ENCODE data around the gene KRT14.

KRT14 gene

DNA sequence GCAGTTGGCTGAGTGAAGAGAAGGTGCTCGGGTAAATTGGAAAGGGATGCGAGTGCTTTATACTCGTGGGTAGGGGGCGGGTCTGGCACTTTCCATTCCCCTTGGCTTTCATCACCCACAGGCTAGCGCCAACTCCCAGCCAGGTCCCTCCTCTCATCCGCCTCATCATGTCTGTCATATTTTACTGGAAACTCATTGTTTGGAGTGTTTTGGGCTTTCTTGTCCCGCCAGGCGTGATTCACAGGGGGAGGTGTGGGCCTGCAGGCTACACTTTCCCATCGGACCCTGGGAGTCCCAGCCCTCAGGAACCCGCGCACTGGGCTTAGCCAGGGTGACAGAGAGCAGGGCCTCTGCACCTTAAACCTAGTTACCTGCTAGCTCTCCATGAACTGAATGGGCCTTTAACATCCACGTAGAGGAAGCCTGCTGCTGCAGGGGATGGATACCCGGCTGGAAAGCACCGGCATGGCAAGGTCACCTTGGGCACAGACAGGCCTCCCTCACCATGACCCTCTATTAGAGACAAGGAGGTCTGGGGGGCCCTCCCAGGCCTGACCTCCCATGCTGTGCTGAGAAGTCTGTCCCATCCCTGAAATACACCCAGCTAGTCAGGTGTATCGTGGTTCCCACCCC lies at the start of gene KRT14:
TSS of gene KRT14 (minus strand) at position 33 of the 633 bp plus-strand sequence. CDS start 61 bp downstream, outside the sequence.
- Histone ChIP-seq H3K27me3 (ENCODE audit: control insufficient read depth in 5 of 5, insufficient read depth in 4 of 5, low read length in 5 of 5) (no peaks in the 10 kb centered on the region), H3K27ac (ENCODE audit: low read depth, low read length) (no peak within 1 kb of the TSS), H3K36me3 (ENCODE audit: control insufficient read depth in 5 of 5, insufficient read depth in 5 of 5, low read length in 5 of 5) (no peaks in the 10 kb centered on the region), H3K4me3 (ENCODE audit: low read depth in 1 of 5, low read length in 5 of 5) (no peak within 1 kb of the TSS), H3K4me1 (ENCODE audit: control insufficient read depth in 5 of 5, insufficient read depth in 5 of 5, low read length in 5 of 5) (peaks cover 3 to 22% (median 16%) of the 10 kb centered on the region in 5 donors), H3K9me3 (ENCODE audit: control insufficient read depth in 5 of 5, low read length in 5 of 5) (peaks cover 0 to 4% (median 0%) of the 10 kb centered on the region in 5 donors), H3K9ac (ENCODE audit: low read length in 5 of 5) (no peak within 1 kb of the TSS)

DNA sequence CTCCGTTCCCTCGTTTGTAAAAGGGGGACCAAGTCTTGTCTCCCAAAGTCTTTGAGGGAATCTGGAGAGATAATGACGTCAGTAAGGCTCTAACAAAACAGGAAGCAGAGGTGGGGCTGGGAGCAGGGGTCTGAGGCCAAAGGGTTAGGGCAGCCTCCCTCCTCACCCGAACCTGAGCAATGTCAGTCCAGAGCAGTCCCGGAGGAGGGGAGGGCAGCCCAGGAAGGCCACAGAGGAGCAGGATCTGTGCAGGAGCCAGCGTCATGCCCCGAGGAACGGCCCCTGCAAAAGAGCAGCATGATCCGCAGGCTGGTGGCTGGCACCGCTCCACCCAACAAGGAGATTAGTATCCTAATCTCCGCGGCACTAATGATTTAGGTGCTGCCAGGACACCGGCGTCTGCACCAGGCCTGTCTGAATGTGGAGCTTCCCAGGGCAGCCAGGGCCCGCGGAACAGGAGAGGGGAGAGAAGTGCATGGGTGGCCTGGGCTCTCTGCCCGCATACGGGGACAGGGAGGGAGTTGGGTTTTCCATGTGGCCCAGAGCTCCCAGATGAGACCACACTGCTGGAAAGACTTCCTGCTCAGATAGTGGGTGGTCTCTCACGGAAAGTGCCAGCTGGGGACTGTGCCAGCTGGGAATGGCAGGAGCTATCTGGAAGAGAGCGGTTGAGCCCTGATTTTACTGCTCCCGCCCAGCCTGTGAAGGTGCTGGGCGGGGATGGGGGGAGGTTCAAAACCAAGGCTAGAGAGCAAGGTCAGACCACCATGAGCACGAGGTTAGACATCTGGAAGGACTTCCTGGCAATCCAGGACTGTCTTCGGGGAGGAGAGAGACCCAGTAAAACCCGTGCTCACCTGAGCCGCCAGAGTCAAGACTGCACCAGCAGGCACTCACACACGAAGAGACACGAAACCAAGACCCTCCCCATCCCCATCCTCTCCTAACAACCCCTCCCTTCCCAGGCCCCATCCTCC lies 48.7 kb upstream of the KRT14 start:
- Histone ChIP-seq H3K4me3 (ENCODE audit: low read depth in 1 of 5, low read length in 5 of 5) (peak overlapping the region in 2 of 5 donors; percentile 2 to 31), H3K27ac (ENCODE audit: low read depth, low read length) (no peak overlapping the region), H3K4me1 (ENCODE audit: control insufficient read depth in 5 of 5, insufficient read depth in 5 of 5, low read length in 5 of 5) (peaks cover 0 to 12% (median 8%) of the 10 kb centered on the region in 5 donors), H3K9ac (ENCODE audit: low read length in 5 of 5) (peak overlapping the region in 2 of 5 donors; percentile 30 to 41), H3K9me3 (ENCODE audit: control insufficient read depth in 5 of 5, low read length in 5 of 5) (no peaks in the 10 kb centered on the region), H3K36me3 (ENCODE audit: control insufficient read depth in 5 of 5, insufficient read depth in 5 of 5, low read length in 5 of 5) (no peaks in the 10 kb centered on the region), H3K27me3 (ENCODE audit: control insufficient read depth in 5 of 5, insufficient read depth in 4 of 5, low read length in 5 of 5) (no peaks in the 10 kb centered on the region)

DNA sequence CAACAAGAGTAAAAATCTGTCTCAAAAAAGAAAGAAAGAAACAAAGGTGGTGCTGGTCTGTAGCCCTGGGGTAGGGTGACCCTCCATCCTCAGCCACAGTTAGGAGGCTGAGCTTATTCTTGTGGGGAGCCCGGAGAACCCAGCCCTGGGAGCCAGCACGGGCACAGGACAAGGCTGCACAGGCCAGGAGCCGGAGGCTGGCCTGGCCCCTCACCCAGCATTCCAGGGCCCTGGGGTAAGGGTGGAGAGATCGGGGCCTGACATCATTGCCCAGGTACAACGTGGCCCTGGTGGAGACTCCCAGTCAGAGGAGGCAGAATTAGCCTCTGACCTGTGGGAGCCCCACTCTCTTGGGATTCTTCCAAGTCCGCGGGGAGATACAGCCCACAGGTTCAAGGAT lies 47.9 kb upstream of the KRT14 start:
- no peaks in the 10 kb centered on the region for H3K36me3 ChIP-seq (ENCODE audit: control insufficient read depth in 5 of 5, insufficient read depth in 5 of 5, low read length in 5 of 5)
- H3K4me1 ChIP-seq (ENCODE audit: control insufficient read depth in 5 of 5, insufficient read depth in 5 of 5, low read length in 5 of 5) = peaks cover 0 to 12% (median 8%) of the 10 kb centered on the region in 5 donors
- H3K9me3 ChIP-seq (ENCODE audit: control insufficient read depth in 5 of 5, low read length in 5 of 5) = no peaks in the 10 kb centered on the region
- H3K27ac ChIP-seq (ENCODE audit: low read depth, low read length) = no peak overlapping the region
- no peaks in the 10 kb centered on the region for H3K27me3 ChIP-seq (ENCODE audit: control insufficient read depth in 5 of 5, insufficient read depth in 4 of 5, low read length in 5 of 5)
- no peak overlapping the region for H3K4me3 ChIP-seq (ENCODE audit: low read depth in 1 of 5, low read length in 5 of 5)
- peak overlapping the region in 1 of 5 donors; percentile 41 for H3K9ac ChIP-seq (ENCODE audit: low read length in 5 of 5)

DNA sequence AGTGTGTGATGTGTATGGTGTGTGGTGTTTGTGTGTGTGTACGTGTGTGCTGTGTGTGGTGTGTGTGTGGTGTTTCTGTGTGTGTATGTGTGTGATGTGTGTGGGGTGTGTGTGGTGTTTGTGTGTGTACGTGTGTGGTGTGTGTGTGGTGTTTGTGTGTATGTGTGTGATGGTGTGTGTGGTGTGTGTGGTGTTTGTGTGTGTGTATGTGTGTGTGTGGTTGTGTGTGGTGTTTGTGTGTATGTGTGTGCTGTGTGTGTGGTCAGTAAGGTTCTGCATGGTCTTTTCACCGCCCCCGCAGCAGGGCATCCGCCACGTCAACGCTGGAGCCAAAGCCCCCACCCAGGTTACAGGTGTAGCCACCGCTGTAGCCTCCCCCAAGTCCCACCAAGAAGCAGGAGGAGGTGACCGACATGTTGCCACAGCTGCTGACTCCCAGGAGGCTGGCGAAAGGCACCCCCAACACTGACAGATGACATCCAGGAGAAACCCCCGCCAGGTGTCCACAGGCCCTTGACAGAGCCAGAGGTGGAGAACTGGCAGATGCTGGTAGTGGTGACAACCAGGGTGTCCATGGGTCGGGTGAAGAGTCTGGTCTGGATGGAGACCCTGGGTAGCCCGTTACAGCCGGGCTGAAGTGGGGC lies 47.0 kb upstream of the KRT14 start:
- Histone ChIP-seq H3K9me3 (ENCODE audit: control insufficient read depth in 5 of 5, low read length in 5 of 5) (no peaks in the 10 kb centered on the region), H3K9ac (ENCODE audit: low read length in 5 of 5) (no peak overlapping the region), H3K27me3 (ENCODE audit: control insufficient read depth in 5 of 5, insufficient read depth in 4 of 5, low read length in 5 of 5) (no peaks in the 10 kb centered on the region), H3K27ac (ENCODE audit: low read depth, low read length) (no peak overlapping the region), H3K4me1 (ENCODE audit: control insufficient read depth in 5 of 5, insufficient read depth in 5 of 5, low read length in 5 of 5) (peaks cover 0 to 12% (median 8%) of the 10 kb centered on the region in 5 donors), H3K4me3 (ENCODE audit: low read depth in 1 of 5, low read length in 5 of 5) (no peak overlapping the region), H3K36me3 (ENCODE audit: control insufficient read depth in 5 of 5, insufficient read depth in 5 of 5, low read length in 5 of 5) (no peaks in the 10 kb centered on the region)

- Histone ChIP-seq H3K36me3 (ENCODE audit: control insufficient read depth in 5 of 5, insufficient read depth in 5 of 5, low read length in 5 of 5) (no peaks in the 10 kb centered on the region), H3K27ac (ENCODE audit: low read depth, low read length) (no peak overlapping the region), H3K9ac (ENCODE audit: low read length in 5 of 5) (no peak overlapping the region), H3K4me3 (ENCODE audit: low read depth in 1 of 5, low read length in 5 of 5) (no peak overlapping the region), H3K4me1 (ENCODE audit: control insufficient read depth in 5 of 5, insufficient read depth in 5 of 5, low read length in 5 of 5) (peaks cover 0 to 12% (median 8%) of the 10 kb centered on the region in 5 donors), H3K27me3 (ENCODE audit: control insufficient read depth in 5 of 5, insufficient read depth in 4 of 5, low read length in 5 of 5) (no peaks in the 10 kb centered on the region), H3K9me3 (ENCODE audit: control insufficient read depth in 5 of 5, low read length in 5 of 5) (no peaks in the 10 kb centered on the region)
Measured at GRCh38 chr17:41632482-41633105, 45.9 kb upstream of the KRT14 start.

DNA sequence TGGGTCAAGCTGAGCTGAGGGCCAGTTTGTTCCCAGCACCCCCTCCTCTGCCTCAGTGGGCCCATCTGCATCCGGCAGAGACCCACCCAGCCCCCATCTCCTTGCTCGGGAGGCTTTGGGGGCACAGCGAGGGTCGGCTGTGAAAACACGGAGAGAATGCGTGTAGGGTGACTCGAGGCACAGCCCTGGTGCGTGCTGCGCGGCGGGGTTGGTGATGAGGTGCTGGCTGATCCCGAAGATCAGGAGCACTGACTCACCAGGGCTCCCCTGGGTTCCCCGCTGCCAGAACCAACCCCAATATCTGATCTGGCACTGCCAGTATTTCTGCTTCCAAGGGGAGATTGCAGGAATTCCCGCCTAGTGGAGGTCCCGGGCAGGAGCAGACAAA lies 45.2 kb upstream of the KRT14 start:
- Histone ChIP-seq H3K27ac (ENCODE audit: low read depth, low read length) (no peak overlapping the region), H3K27me3 (ENCODE audit: control insufficient read depth in 5 of 5, insufficient read depth in 4 of 5, low read length in 5 of 5) (no peaks in the 10 kb centered on the region), H3K4me3 (ENCODE audit: low read depth in 1 of 5, low read length in 5 of 5) (no peak overlapping the region), H3K9me3 (ENCODE audit: control insufficient read depth in 5 of 5, low read length in 5 of 5) (no peaks in the 10 kb centered on the region), H3K4me1 (ENCODE audit: control insufficient read depth in 5 of 5, insufficient read depth in 5 of 5, low read length in 5 of 5) (peaks cover 0 to 12% (median 8%) of the 10 kb centered on the region in 5 donors), H3K9ac (ENCODE audit: low read length in 5 of 5) (no peak overlapping the region), H3K36me3 (ENCODE audit: control insufficient read depth in 5 of 5, insufficient read depth in 5 of 5, low read length in 5 of 5) (no peaks in the 10 kb centered on the region)

DNA sequence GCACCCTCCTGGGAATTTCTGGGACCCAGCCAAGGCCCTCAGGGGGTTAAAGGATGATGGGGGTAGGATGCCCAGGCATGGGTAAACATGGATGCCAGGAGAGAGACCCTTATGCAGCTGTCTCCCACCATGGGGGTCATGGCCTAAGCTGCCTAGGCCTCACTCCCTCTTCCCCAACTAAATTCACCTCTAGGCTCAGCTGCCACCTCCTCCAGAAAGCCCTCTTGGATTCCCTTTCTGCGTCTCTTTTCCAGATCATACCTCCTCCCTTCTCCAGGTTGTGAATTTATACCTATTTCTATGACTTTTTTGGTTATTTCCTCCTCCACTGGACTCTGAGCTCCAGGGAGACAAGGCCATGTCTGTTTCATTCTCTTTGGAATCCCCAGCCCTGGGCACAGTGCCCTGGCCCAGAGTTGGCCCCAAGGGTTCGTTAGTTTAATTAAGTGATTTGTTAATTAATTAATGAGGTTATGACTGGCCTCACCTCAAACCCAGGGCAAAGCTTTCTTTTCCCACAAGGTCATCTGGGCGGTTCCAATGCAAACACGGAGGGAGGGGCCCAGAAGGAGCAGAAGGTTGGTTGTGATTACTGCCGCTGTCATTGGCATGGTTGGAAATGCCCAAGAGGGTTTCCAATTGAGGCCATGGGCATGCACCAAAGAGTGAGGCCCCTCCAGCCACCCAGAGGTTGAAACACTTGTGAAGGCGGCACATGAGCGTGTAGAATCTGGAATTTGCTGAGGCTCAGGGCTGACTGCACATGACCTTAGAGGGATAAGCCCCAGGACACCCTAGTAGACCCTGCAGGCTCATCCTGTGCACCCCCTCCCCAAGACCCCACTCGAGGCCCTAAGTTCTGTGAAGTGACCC lies 44.6 kb upstream of the KRT14 start:
- no peaks in the 10 kb centered on the region for H3K27me3 ChIP-seq (ENCODE audit: control insufficient read depth in 5 of 5, insufficient read depth in 4 of 5, low read length in 5 of 5)
- no peak overlapping the region for H3K9ac ChIP-seq (ENCODE audit: low read length in 5 of 5)
- no peak overlapping the region for H3K27ac ChIP-seq (ENCODE audit: low read depth, low read length)
- H3K4me1 ChIP-seq (ENCODE audit: control insufficient read depth in 5 of 5, insufficient read depth in 5 of 5, low read length in 5 of 5) = peaks cover 0 to 12% (median 8%) of the 10 kb centered on the region in 5 donors
- no peak overlapping the region for H3K4me3 ChIP-seq (ENCODE audit: low read depth in 1 of 5, low read length in 5 of 5)
- H3K36me3 ChIP-seq (ENCODE audit: control insufficient read depth in 5 of 5, insufficient read depth in 5 of 5, low read length in 5 of 5) = no peaks in the 10 kb centered on the region
- no peaks in the 10 kb centered on the region for H3K9me3 ChIP-seq (ENCODE audit: control insufficient read depth in 5 of 5, low read length in 5 of 5)

- Histone ChIP-seq H3K4me3 (ENCODE audit: low read depth in 1 of 5, low read length in 5 of 5) (no peak overlapping the region), H3K9me3 (ENCODE audit: control insufficient read depth in 5 of 5, low read length in 5 of 5) (no peaks in the 10 kb centered on the region), H3K27ac (ENCODE audit: low read depth, low read length) (no peak overlapping the region), H3K4me1 (ENCODE audit: control insufficient read depth in 5 of 5, insufficient read depth in 5 of 5, low read length in 5 of 5) (peaks cover 0 to 5% (median 2%) of the 10 kb centered on the region in 5 donors), H3K9ac (ENCODE audit: low read length in 5 of 5) (no peak overlapping the region), H3K36me3 (ENCODE audit: control insufficient read depth in 5 of 5, insufficient read depth in 5 of 5, low read length in 5 of 5) (no peaks in the 10 kb centered on the region), H3K27me3 (ENCODE audit: control insufficient read depth in 5 of 5, insufficient read depth in 4 of 5, low read length in 5 of 5) (no peaks in the 10 kb centered on the region)
Measured at GRCh38 chr17:41629826-41630670, 43.4 kb upstream of the KRT14 start.

All from subcutaneous abdominal adipose tissue (tissue), 5 donors.